Neural progenitor cell (in vitro differentiated cells): Measurements from ENCODE around the gene CDK9.

Experiments used
- CTCF ChIP-seq: fragments of 200-600 bp; sonication (generic); IDR thresholded peaks from 2 replicates; pipeline ENCODE4 v1.5.1; 2017; ENCODE audit warnings: antibody characterized with exemption, mild to moderate bottlenecking
- EZH2 ChIP-seq: fragments of 200-600 bp; sonication (generic); IDR thresholded peaks from 2 replicates; pipeline ENCODE4 v1.6.1; 2017; ENCODE audit warnings: antibody characterized with exemption, mild to moderate bottlenecking, moderate library complexity

GRCh38 chr9:127808347-127809001, 22.6 kb downstream of the CDK9 start:
- TF ChIP-seq CTCF (no peak), EZH2 (no peak)
